Lower lobe of right lung (tissue), 2 donors: ENCODE data around the gene TFRC. TPM values are rescaled to one million over a fixed set of nuclear protein-coding genes. Genes with fewer than 3 reads are reported as not detected.

Experiments
- ATAC-seq, 2 donors: fragments of 200-7000 bp; cut with Tn5 transposase; one replicate each; pipeline ENCODE4 v1.9.1; 2020 to 2022; ENCODE audit warnings: mild to moderate bottlenecking in 2 of 2, moderate library complexity in 2 of 2
- DNase-seq: peaks from one replicate; pipeline ENCODE4 v3.0.0-alpha.2; 2020
- H3K27ac ChIP-seq: fragments of 200-600 bp; one replicate; pipeline ENCODE4 v1.8.0; 2022
- H3K27me3 ChIP-seq: fragments of 200-600 bp; one replicate; pipeline ENCODE4 v1.8.0; 2022; ENCODE audit warnings: low read depth
- H3K36me3 ChIP-seq: fragments of 200-600 bp; one replicate; pipeline ENCODE4 v1.8.0; 2022; ENCODE audit warnings: mild to moderate bottlenecking
- H3K4me1 ChIP-seq: fragments of 200-600 bp; one replicate; pipeline ENCODE4 v1.8.0; 2022
- H3K4me3 ChIP-seq: fragments of 200-600 bp; one replicate; pipeline ENCODE4 v1.8.0; 2022; ENCODE audit warnings: mild to moderate bottlenecking
- H3K9me3 ChIP-seq: fragments of 200-600 bp; one replicate; pipeline ENCODE4 v1.8.0; 2022
- intact Hi-C: fragments of 100-400 bp; cut with DNase I; formaldehyde crosslinking; loops from one replicate; pipeline ENCODE4 v1.11.0; 2022
- total RNA-seq: library from RNA; stranded (reverse); fragmentation: NEBNext Ultra II Directional; extraction: Animal tissue kit (Norgen Biotek cat#: 25700); gene quantifications from one replicate; pipeline ENCODE4 v1.2.1, GENCODE V29; 2021
- TF ChIP-seq, protein P1 (sequence below): fragments of 200-600 bp; IDR thresholded peaks from one replicate; pipeline ENCODE4 v1.8.0; 2022; ENCODE audit warnings: antibody characterized with exemption, mild to moderate bottlenecking
- donor health status: DM: no; HTN: yes; CAD: no; lungs with severe emphysema.

Gene TFRC
- total RNA-seq, 1 donor from 2014 or later = 478 TPM

- no peak for DNase-seq
Observed at GRCh38 chr3:196012941-196013476, 68.9 kb downstream of the TFRC start.

GRCh38 chr3:196012481-196012880, 69.4 kb downstream of the TFRC start:
- no peak overlapping the region for H3K27ac ChIP-seq
- TF ChIP-seq, protein P1, sequence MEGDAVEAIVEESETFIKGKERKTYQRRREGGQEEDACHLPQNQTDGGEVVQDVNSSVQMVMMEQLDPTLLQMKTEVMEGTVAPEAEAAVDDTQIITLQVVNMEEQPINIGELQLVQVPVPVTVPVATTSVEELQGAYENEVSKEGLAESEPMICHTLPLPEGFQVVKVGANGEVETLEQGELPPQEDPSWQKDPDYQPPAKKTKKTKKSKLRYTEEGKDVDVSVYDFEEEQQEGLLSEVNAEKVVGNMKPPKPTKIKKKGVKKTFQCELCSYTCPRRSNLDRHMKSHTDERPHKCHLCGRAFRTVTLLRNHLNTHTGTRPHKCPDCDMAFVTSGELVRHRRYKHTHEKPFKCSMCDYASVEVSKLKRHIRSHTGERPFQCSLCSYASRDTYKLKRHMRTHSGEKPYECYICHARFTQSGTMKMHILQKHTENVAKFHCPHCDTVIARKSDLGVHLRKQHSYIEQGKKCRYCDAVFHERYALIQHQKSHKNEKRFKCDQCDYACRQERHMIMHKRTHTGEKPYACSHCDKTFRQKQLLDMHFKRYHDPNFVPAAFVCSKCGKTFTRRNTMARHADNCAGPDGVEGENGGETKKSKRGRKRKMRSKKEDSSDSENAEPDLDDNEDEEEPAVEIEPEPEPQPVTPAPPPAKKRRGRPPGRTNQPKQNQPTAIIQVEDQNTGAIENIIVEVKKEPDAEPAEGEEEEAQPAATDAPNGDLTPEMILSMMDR = no peak
- H3K4me3 ChIP-seq = no peak overlapping the region
- no peaks in the 10 kb centered on the region for H3K27me3 ChIP-seq
- no peaks in the 10 kb centered on the region for H3K36me3 ChIP-seq
- no peak for ATAC-seq
- no peaks in the 10 kb centered on the region for H3K4me1 ChIP-seq
- intact Hi-C loops = no loop called here
- DNase-seq = no peak
- H3K9me3 ChIP-seq = no peaks in the 10 kb centered on the region

More at GRCh38 chr3:196012941-196013476, 68.9 kb downstream of the TFRC start:
- Histone ChIP-seq H3K27me3 (no peaks in the 10 kb centered on the region), H3K9me3 (no peaks in the 10 kb centered on the region), H3K36me3 (no peaks in the 10 kb centered on the region), H3K4me3 (no peak overlapping the region), H3K27ac (no peak overlapping the region), H3K4me1 (no peaks in the 10 kb centered on the region)
- TF ChIP-seq, protein P1 = no peak
- intact Hi-C loops = no loop called here
- ATAC-seq = no peak

GRCh38 chr3:196009456-196009855, 72.4 kb downstream of the TFRC start:
- Histone ChIP-seq H3K27me3 (no peaks in the 10 kb centered on the region), H3K4me3 (no peak overlapping the region), H3K9me3 (no peaks in the 10 kb centered on the region), H3K36me3 (no peaks in the 10 kb centered on the region), H3K4me1 (no peaks in the 10 kb centered on the region), H3K27ac (no peak overlapping the region)
- DNase-seq (no peak), ATAC-seq (no peak)
- TF ChIP-seq, protein P1 = no peak
- intact Hi-C loops = no loop called here

GRCh38 chr3:196008929-196009328, 73.0 kb downstream of the TFRC start:
- intact Hi-C loops = no loop called here
- TF ChIP-seq, protein P1 = no peak
- Histone ChIP-seq H3K27ac (no peak overlapping the region), H3K9me3 (no peaks in the 10 kb centered on the region), H3K36me3 (no peaks in the 10 kb centered on the region), H3K27me3 (no peaks in the 10 kb centered on the region), H3K4me1 (no peaks in the 10 kb centered on the region), H3K4me3 (no peak overlapping the region)
- DNase-seq (no peak), ATAC-seq (peak in 1 of 2 donors; percentile 9)

DNA sequence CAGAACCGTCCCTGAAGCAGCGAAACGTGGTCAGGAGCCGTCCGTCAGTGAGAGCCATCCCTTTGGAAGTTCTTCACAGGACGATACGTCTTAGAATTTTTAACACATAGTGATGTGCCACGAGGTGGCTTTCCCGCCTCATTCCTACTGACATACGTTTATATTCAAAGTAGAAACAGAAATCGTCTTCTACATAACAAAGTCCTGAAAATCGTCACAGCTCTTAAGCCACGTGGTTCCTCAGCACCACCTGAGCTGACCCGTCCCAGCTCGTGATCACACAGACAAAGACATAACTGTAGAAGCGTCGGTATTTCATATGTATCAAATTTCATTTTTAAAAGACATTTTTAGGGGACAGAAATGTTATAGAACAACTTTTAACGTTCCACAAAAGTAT, 73.5 kb downstream of the TFRC start:
- DNase-seq = no peak
- no peaks in the 10 kb centered on the region for H3K4me1 ChIP-seq
- TF ChIP-seq, protein P1 = no peak
- intact Hi-C loops = no loop called here
- H3K9me3 ChIP-seq = no peaks in the 10 kb centered on the region
- no peak overlapping the region for H3K27ac ChIP-seq
- H3K36me3 ChIP-seq = no peaks in the 10 kb centered on the region
- ATAC-seq = no peak
- no peaks in the 10 kb centered on the region for H3K27me3 ChIP-seq
- H3K4me3 ChIP-seq = no peak overlapping the region
